D341Med (cell line): ENCODE data around the gene FBXL22.

Source experiments
- DNase-seq: peaks from one replicate; pipeline ENCODE4 v3.0.0; 2012; ENCODE audit warnings: low spot score

The FBXL22 gene, protein sequence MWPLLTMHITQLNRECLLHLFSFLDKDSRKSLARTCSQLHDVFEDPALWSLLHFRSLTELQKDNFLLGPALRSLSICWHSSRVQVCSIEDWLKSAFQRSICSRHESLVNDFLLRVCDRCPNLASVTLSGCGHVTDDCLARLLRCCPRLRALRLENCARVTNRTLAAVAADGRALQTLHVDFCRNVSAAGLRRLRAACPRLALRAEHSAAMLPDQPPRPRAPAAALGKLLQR

GRCh38 chr15:63597038-63597790, at the start of gene FBXL22:
TSS of gene FBXL22 (plus strand) at chr15:63597387. CDS start at chr15:63597393, 6 bp downstream.
- no peak for DNase-seq

GRCh38 chr15:63551400-63551799, 45.8 kb upstream of the FBXL22 start:
- no peak for DNase-seq

DNA sequence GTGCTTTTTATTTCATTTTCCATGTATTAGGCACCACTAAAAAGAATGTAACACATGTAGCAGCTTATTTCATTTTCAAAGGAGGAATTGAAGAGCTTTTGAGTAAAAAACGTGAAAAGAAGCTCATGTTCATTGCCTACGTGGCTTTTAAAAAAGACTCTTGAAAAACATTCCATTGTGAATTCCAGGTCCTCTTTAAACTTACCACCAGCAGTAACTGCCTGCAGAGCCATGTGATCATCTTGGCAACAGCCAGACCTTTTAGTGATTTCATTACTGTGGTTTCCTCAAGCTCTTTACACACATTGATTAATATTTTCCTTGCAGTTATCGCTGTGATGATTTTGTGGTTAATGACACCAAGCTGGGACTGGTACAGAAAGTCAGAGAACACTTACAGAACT, 43.8 kb upstream of the FBXL22 start:
- DNase-seq = no peak

- no peak for DNase-seq
Measured at GRCh38 chr15:63554337-63554927, 42.8 kb upstream of the FBXL22 start.

GRCh38 chr15:63555507-63555906, 41.7 kb upstream of the FBXL22 start:
- DNase-seq = no peak

- DNase-seq = no peak
Measured at GRCh38 chr15:63556246-63556645, 40.9 kb upstream of the FBXL22 start.

- DNase-seq = no peak
Measured at GRCh38 chr15:63556736-63557135, 40.5 kb upstream of the FBXL22 start.

- no peak for DNase-seq
Measured at GRCh38 chr15:63559753-63560152, 37.4 kb upstream of the FBXL22 start.

GRCh38 chr15:63560741-63561448, 36.3 kb upstream of the FBXL22 start:
- no peak for DNase-seq

DNA sequence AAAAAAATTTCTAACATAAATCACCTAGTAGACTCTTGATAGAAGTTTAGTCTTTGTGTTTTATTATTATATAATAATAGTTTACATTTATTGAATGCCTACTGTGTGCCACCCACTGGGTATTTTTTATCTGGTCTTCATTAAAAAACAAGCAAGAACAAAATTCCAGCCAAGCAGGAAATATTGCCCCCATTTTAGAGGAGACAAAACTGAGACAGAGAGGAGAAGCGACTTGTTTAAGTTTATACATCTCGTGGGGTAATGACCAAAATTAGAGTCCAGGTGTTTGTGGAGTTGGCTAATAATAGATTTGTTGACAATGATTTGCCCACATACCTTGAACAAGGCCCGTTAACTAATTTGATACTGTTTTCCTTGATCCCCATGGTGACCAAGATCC, 33.1 kb upstream of the FBXL22 start:
- no peak for DNase-seq

- no peak for DNase-seq
Measured at GRCh38 chr15:63565536-63566186, 31.5 kb upstream of the FBXL22 start.

DNA sequence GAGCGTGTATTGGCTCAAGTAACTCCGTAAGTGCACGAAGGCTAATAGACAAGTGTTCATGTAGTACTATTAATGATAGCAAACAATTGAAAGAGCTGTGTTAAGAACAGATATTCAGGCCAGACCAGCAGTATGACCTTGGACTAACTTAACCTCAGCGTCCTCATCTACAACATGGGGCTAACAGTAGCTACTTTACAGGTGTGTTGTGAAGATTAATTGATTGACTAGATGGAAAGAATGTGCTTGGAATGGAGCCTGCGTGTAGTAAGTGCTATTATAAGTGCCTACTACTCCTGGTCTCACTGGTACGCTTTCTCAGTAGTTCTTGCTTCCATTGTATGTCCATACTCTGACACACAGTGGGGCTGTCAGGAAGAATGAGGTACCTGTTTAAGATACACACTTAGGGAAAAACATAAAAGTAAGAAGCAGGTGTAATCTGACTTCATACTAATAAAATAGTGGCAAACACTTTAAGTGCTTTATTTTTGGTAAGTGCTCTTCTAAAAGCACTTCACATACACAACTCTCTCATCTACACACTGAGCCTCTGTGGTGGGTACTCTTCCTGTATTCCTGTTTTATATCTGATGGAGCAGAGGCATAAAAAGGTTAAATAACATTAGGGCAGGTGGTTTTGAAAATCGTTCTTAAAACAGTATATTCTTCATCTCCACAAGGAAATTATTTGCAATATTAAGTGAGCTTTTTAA, 24.3 kb upstream of the FBXL22 start:
- no peak for DNase-seq

- no peak for DNase-seq
Measured at GRCh38 chr15:63573533-63573932, 23.7 kb upstream of the FBXL22 start.

DNA sequence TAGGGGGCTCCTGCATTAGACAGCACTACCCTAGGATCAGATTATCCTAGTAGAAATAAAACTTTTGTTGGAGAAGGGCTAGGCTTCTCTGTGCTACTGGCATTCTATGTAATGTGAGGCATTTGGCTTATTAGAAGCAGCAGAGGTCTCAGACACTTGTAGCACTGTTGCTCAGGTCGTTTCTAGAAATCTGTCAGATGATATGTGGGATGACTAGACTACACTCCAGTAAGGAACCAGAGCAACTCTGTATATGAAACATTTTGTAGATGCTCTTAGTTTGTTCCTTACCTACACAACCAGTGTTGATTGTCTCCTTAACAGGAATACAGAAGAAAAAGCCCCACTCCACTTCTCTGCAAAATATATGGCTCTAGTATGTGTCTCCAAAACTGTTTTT, 21.9 kb upstream of the FBXL22 start:
- DNase-seq = no peak

GRCh38 chr15:63576441-63576840, 20.7 kb upstream of the FBXL22 start:
- DNase-seq = no peak

DNA sequence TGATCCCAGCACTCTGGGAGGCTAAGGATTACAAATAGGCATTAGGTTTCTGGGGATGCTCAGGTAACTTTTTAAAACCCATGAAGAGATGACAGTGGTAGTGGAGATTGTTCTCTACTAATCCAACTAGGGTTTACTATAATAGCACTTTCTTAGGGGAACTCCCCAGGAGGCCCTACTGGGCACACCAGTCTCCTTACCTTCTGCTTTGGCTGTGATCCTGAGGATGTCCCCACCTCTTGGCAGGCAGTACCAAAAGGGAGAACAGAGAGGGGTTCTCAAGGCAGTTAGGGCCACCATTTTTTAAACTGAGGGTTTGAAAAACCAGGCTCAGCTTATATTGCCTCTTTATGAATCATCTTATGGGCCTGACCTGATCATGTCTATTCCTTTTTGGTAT, 15.0 kb upstream of the FBXL22 start:
- no peak for DNase-seq

- DNase-seq = no peak
Measured at GRCh38 chr15:63582718-63583426, 14.3 kb upstream of the FBXL22 start.

GRCh38 chr15:63586790-63587189, 10.4 kb upstream of the FBXL22 start:
- no peak for DNase-seq

- no peak for DNase-seq
Measured at GRCh38 chr15:63587527-63587926, 9.7 kb upstream of the FBXL22 start.

GRCh38 chr15:63588826-63589225, 8.4 kb upstream of the FBXL22 start:
- DNase-seq = no peak
